Heart left ventricle (tissue), 13 donors: ENCODE results near the gene PAPOLA.

ENCODE experiments used
- CTCF ChIP-seq, 12 donors: fragments of 200-600 bp; sonication (generic) in 4 of 12; IDR thresholded peaks; one replicate each; pipeline versions ENCODE4 v1.5.0 to v1.8.0; 2018 to 2022; ENCODE audit warnings: antibody characterized with exemption in 12 of 12, mild to moderate bottlenecking in 5 of 12
- POLR2A ChIP-seq, 2 donors: fragments of 450-650 bp; IDR thresholded peaks; one replicate each; pipeline ENCODE4 v1.6.1; 2017; ENCODE audit warnings: antibody characterized with exemption in 2 of 2, mild to moderate bottlenecking in 2 of 2, moderate library complexity in 2 of 2
- donor health status: ischemic (EF 13 %, LVEDD 7.1; RV severe dilation, severe dysfunction).
- donor health status: DM: no; HTN: yes; CAD: no.
- donor health status: DM: no; HTN: no; CAD: no.
- donor health status: ischemic (EF 25% LVEDD 6.9; RV normal size, moderate dysfunction).
- donor health status: ischemic (EF 25% LVEDD 5.7; RV mildly dilated, moderate dysfunction).
- donor health status: ischemic (EF 35%, LVEDD 5.7; RV mildly dilated, moderate dysfunction).
- donor health status: nonischemic (EF 11% LVEDD 7.7; RV severe dilation, severe dysfunction).
- donor health status: DM: yes; HTN: yes; CAD: no.
- donor health status: PGD.
- donor health status: ischemic (EF 29% LVEDD 5.4; RV normal size, mild dysfunction).
- donor health status: nonischemic (EF 23%, LVEDD 6.1; RV moderate dilation, normal function).

DNA sequence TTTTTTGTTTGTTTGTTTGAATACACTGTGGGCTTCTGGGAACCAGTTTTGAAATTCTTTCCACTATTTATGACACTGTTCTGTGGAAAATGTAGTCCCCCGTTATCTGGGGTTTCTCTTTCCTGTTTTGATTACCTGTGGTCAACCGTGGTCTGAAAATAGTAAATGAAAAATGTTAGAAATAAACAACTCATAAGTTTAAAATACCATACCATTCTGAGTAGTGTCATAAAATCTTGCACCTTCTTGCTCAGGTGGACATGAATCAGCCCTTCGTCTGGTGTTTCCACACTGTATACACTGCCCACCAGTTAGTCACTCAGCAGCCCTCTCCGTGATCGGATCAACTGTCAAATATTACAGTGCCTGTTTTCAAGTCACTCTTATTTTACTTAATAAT lies 5.1 kb upstream of the PAPOLA start:
- no peak for TF ChIP-seq CTCF (IDR thresholded peaks at IDR 0.05)
- no peak for TF ChIP-seq POLR2A (IDR thresholded peaks at IDR 0.05)
